Endothelial cell of umbilical vein (primary cell): Measurements from ENCODE around the gene FBXO11. TPM values are rescaled to one million over a fixed set of nuclear protein-coding genes. Genes with fewer than 3 reads are reported as not detected.

Experiments used
- BruUV-seq: library from RNA; stranded (reverse); fragments of 400-500 nt; replicated peaks from 2 replicates; lab custom pipeline; 2021; lab: Mats Ljungman, UMichigan
- CTCF ChIA-PET: fragments of 300-600, 350-600 bp; sonication (Branson Sonifier 250); formaldehyde crosslinking; loops from one replicate; lab custom pipeline; 2021; ENCODE audit warnings: antibody characterized with exemption, inconsistent platforms; lab: Charles Lee
- POLR2A ChIA-PET: fragments of 300-600, 350-600 bp; sonication (Branson Sonifier 250); formaldehyde crosslinking; loops from one replicate; lab custom pipeline; 2021; ENCODE audit warnings: antibody characterized with exemption, inconsistent platforms; lab: Charles Lee
- DNase-seq: peaks from one replicate; pipeline ENCODE4 v3.0.0-alpha.2; 2011; ENCODE audit warnings: low read depth, low spot score
- FAIRE-seq: peaks from 2 replicates; lab custom pipeline; 2011; peaks lifted over from hg19 to GRCh38; lab: Jason Lieb, UNC
- H2AFZ ChIP-seq: 2 replicates; pipeline ENCODE4 v1.6.0; 2012; ENCODE audit warnings: low read depth, low read length, control low read depth, inconsistent platforms
- H3K27ac ChIP-seq: 2 replicates; pipeline ENCODE4 v1.5.1; 2011; ENCODE audit warnings: low read depth, mild to moderate bottlenecking, control low read depth, low read length, moderate library complexity; ENCODE audit not compliant: insufficient read depth
- H3K27me3 ChIP-seq, 2 experiments: 2 replicates each; pipeline versions ENCODE4 v1.6.0 to v1.6.1; 2011; ENCODE audit warnings: low read length in 2 of 2, mixed read lengths in 1 of 2; ENCODE audit not compliant: control insufficient read depth in 2 of 2, insufficient read depth in 2 of 2
- H3K36me3 ChIP-seq, 2 experiments: 2 replicates in 1 of 2; 3 replicates in 1 of 2; pipeline ENCODE4 v1.5.1; 2011; ENCODE audit warnings: low read length in 2 of 2, mild to moderate bottlenecking in 1 of 2, moderate library complexity in 1 of 2; ENCODE audit not compliant: control insufficient read depth in 2 of 2, insufficient read depth in 2 of 2; ENCODE audit errors: extremely low read depth in 1 of 2
- H3K4me1 ChIP-seq: 3 replicates; pipeline ENCODE4 v1.5.1; 2011; ENCODE audit warnings: mild to moderate bottlenecking, low read length; ENCODE audit not compliant: control insufficient read depth, insufficient read depth; ENCODE audit errors: extremely low read depth
- H3K4me2 ChIP-seq: 2 replicates; pipeline ENCODE4 v1.6.1; 2011; ENCODE audit warnings: low read length, control low read depth, mixed read lengths; ENCODE audit not compliant: insufficient read depth
- H3K4me3 ChIP-seq, 3 experiments: fragments of 200-600 bp in 1 of 3; sonication (generic), shearing (Covaris generic) in 1 of 3; replicated peaks in 1 of 3; 2 replicates each; pipeline ENCODE4 v1.5.1; 2011 to 2016; ENCODE audit warnings: control low read depth in 3 of 3, low read length in 3 of 3, mild to moderate bottlenecking in 2 of 3, inconsistent platforms in 1 of 3, low read depth in 1 of 3, moderate library complexity in 1 of 3; ENCODE audit not compliant: insufficient read depth in 1 of 3
- H3K79me2 ChIP-seq: 2 replicates; pipeline ENCODE4 v1.6.0; 2012; ENCODE audit warnings: low read length, inconsistent platforms; ENCODE audit not compliant: control insufficient read depth, insufficient read depth
- H3K9ac ChIP-seq: replicated peaks from 2 replicates; pipeline ENCODE3; 2011; ENCODE audit warnings: low read length, control low read depth; ENCODE audit not compliant: insufficient read depth; ENCODE audit errors: extremely low read depth
- H3K9me1 ChIP-seq: replicated peaks from 3 replicates; pipeline ENCODE4 v1.6.0; 2011; ENCODE audit warnings: mild to moderate bottlenecking, low read length; ENCODE audit not compliant: control insufficient read depth, insufficient read depth; ENCODE audit errors: extremely low read depth
- H3K9me3 ChIP-seq: replicated peaks from 2 replicates; pipeline ENCODE4 v1.5.1; 2012; ENCODE audit warnings: low read length, inconsistent platforms; ENCODE audit not compliant: control insufficient read depth, insufficient read depth
- H4K20me1 ChIP-seq: replicated peaks from 2 replicates; pipeline ENCODE3; 2011; ENCODE audit warnings: mild to moderate bottlenecking, low read length; ENCODE audit not compliant: control insufficient read depth, insufficient read depth; ENCODE audit errors: extremely low read depth
- EZH2 ChIP-seq: IDR thresholded peaks from 2 replicates; pipeline ENCODE4 v1.6.1; 2012; ENCODE audit warnings: borderline replicate concordance, low read depth, mild to moderate bottlenecking, moderate library complexity, low read length, inconsistent platforms; ENCODE audit not compliant: severe bottlenecking
- FOS ChIP-seq: IDR thresholded peaks from 2 replicates; pipeline ENCODE4 v1.6.1; 2011; ENCODE audit warnings: mild to moderate bottlenecking, low read length, moderate library complexity, borderline replicate concordance; ENCODE audit not compliant: insufficient read depth
- GATA2 ChIP-seq: IDR thresholded peaks from 2 replicates; pipeline ENCODE4 v1.7.0; 2011; ENCODE audit warnings: low read depth, mild to moderate bottlenecking, moderate library complexity, mixed read lengths, low read length; ENCODE audit not compliant: insufficient read length, insufficient read depth
- JUN ChIP-seq: IDR thresholded peaks from 2 replicates; pipeline ENCODE4 v1.6.1; 2011; ENCODE audit warnings: borderline replicate concordance, low read depth; ENCODE audit not compliant: insufficient read length, insufficient read depth
- MYC ChIP-seq: IDR thresholded peaks from one replicate; pipeline ENCODE4 v1.6.1; 2011; ENCODE audit warnings: mild to moderate bottlenecking, low read depth, low read length
- POLR2A ChIP-seq: IDR thresholded peaks from 2 replicates; pipeline ENCODE4 v1.6.1; 2012; ENCODE audit warnings: low read depth, mild to moderate bottlenecking, control low read depth, low read length
- POLR2AphosphoS5 ChIP-seq: IDR thresholded peaks from 2 replicates; pipeline ENCODE4 v1.6.1; 2012; ENCODE audit warnings: low read depth, mild to moderate bottlenecking, control low read depth, low read length, moderate library complexity; ENCODE audit not compliant: insufficient read depth
- dilution Hi-C: fragments of 300-500 bp; cut with MboI; formaldehyde crosslinking; loops from one replicate; pipeline ENCODE4 v1.15.0; 2019; ENCODE audit warnings: low sequenced_read_pairs; ENCODE audit not compliant: extremely low pct_ligation_motif_present
- intact Hi-C: fragments of 100-400 bp; cut with micrococcal nuclease; formaldehyde crosslinking; loops from one replicate; pipeline ENCODE4 v1.10.0; 2022
- polyA plus RNA-seq, 4 experiments: library from polyadenylated mRNA; depleted of rRNA in 3 of 4; stranded (reverse) in 3 of 4; unstranded in 1 of 4; fragments of >200 nt; gene quantifications; 2 replicates each; pipeline versions ENCODE4 v1.2.1 to v1.2.3, GENCODE V29; 2011 to 2012; ENCODE audit warnings: missing spikeins in 1 of 4
- total RNA-seq: library from RNA; stranded (reverse); gene quantifications from 2 replicates; pipeline ENCODE4 v1.2.3, GENCODE V29; 2021
- TF ChIP-seq, protein P1 (sequence below), 2 donors: IDR thresholded peaks; 1 replicate in 1 of 2; 2 replicates in 1 of 2; pipeline ENCODE4 v1.5.1; 2011; ENCODE audit warnings: low read length in 2 of 2, mild to moderate bottlenecking in 2 of 2, moderate library complexity in 2 of 2, control low read depth in 1 of 2, inconsistent platforms in 1 of 2, low read depth in 1 of 2; ENCODE audit not compliant: insufficient read depth in 1 of 2; ENCODE audit errors: extremely low read depth in 1 of 2
- TF ChIP-seq, protein P2 (sequence below): IDR thresholded peaks from 2 replicates; pipeline ENCODE4 v1.6.1; 2011; ENCODE audit not compliant: insufficient read depth, insufficient read length

Gene FBXO11
- total and polyA plus RNA-seq, 2 donors (not counting 3 experiments of a cell fraction or from before 2014, with no cell fraction given), result 23.4 to 59.6 TPM

DNA sequence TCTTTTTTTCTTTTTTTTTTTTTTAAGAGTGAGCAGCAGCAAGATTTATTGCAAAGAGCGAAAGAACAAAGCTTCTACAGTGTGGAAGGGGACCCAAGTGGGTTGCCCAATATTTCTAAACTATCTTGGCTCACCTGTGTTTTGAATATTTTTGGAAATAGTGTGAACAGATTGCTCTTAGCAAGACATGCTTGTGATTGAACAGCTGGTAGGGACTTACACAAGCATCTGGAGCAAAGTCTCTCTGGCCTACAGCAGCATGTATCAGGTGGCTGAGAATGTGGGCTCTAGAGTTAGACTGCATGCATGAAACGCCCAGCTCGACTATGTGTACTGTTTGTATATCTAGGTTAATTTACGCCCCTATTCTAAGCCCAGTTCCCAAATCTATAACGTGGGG lies 40.3 kb upstream of the FBXO11 start:
- Histone ChIP-seq H3K27me3 (peaks cover 0 to 2% of the 10 kb centered on the region in 2 experiments), H4K20me1 (no peaks in the 10 kb centered on the region), H3K9me1 (no peaks in the 10 kb centered on the region), H3K79me2 (no peaks in the 10 kb centered on the region), H3K36me3 (no peaks in the 10 kb centered on the region), H3K9ac (no peak overlapping the region), H3K27ac (no peak overlapping the region), H3K4me2 (no peak overlapping the region), H2AFZ (no peak overlapping the region), H3K4me3 (no peak overlapping the region), H3K9me3 (no peaks in the 10 kb centered on the region), H3K4me1 (no peaks in the 10 kb centered on the region)
- FAIRE-seq (no peak), DNase-seq (no peak)
- intact Hi-C loops, result no loop called here
- TF ChIP-seq, protein P1, sequence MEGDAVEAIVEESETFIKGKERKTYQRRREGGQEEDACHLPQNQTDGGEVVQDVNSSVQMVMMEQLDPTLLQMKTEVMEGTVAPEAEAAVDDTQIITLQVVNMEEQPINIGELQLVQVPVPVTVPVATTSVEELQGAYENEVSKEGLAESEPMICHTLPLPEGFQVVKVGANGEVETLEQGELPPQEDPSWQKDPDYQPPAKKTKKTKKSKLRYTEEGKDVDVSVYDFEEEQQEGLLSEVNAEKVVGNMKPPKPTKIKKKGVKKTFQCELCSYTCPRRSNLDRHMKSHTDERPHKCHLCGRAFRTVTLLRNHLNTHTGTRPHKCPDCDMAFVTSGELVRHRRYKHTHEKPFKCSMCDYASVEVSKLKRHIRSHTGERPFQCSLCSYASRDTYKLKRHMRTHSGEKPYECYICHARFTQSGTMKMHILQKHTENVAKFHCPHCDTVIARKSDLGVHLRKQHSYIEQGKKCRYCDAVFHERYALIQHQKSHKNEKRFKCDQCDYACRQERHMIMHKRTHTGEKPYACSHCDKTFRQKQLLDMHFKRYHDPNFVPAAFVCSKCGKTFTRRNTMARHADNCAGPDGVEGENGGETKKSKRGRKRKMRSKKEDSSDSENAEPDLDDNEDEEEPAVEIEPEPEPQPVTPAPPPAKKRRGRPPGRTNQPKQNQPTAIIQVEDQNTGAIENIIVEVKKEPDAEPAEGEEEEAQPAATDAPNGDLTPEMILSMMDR (IDR thresholded peaks at IDR 0.05; ENCODE audit: extremely low read depth in 1 of 2, insufficient read depth in 1 of 2, low read depth in 1 of 2, low read length in 2 of 2), result no peak
- no peak for TF ChIP-seq FOS
- no peak for TF ChIP-seq POLR2A
- no peak for TF ChIP-seq EZH2
- TF ChIP-seq, protein P2, sequence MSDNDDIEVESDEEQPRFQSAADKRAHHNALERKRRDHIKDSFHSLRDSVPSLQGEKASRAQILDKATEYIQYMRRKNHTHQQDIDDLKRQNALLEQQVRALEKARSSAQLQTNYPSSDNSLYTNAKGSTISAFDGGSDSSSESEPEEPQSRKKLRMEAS, result no peak
- TF ChIP-seq GATA2, result no peak
- no peak for TF ChIP-seq POLR2AphosphoS5
- TF ChIP-seq JUN, result no peak
- no peak for TF ChIP-seq MYC
- no TSS peak for BruUV-seq
- CTCF ChIA-PET, result no interaction called here
- dilution Hi-C loops, result no loop called here
- POLR2A ChIA-PET, result no interaction called here
